Putamen (tissue), 1 donor: ENCODE measurements around the gene PTBP3.
"Not testable (repeated sequence)": the region's sequence is repeated elsewhere in the genome, so short reads cannot be mapped to it uniquely, and the experiment has no call there.

ENCODE experiments used
- DNase-seq: peaks from one replicate; pipeline ENCODE4 v3.0.0-alpha.2; 2016; ENCODE audit warnings: low spot score

The PTBP3 gene, protein sequence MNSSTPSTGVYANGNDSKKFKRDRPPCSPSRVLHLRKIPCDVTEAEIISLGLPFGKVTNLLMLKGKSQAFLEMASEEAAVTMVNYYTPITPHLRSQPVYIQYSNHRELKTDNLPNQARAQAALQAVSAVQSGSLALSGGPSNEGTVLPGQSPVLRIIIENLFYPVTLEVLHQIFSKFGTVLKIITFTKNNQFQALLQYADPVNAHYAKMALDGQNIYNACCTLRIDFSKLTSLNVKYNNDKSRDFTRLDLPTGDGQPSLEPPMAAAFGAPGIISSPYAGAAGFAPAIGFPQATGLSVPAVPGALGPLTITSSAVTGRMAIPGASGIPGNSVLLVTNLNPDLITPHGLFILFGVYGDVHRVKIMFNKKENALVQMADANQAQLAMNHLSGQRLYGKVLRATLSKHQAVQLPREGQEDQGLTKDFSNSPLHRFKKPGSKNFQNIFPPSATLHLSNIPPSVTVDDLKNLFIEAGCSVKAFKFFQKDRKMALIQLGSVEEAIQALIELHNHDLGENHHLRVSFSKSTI

DNA sequence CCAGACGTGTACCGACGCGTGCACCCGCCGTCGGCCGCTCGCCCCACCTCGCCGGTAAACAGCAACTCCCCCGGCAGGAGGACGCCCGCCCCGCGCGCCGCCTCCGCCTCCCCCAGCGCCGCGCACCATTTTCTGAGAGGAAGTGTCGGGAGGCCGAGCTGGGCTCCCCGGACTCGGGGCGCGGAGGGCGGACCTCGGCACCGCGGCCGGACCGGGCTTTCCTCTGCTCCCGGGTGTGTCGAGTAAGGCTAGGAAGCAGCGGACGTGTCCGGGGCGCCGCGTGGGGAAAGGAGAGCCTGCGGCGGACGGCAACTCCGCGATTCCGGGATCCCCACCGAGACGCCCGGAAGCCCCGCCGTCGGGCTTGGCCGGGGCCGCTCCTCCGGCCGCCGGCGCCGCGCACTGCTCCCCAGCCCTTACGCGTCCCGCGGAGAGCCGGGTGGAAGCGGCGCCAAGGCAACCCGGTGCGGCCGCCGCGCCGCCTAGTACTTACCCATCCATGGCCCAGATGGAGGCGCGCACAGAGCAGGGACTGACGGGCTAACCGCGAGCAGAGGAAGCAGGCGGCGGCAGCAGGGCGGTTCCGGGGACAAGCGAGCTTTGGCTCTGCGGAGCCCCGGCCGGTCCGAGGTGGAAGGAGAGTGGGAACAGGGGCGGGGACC, at the start of gene PTBP3:
PTBP3 (minus strand) TSS at position 643 of the 662 bp plus-strand sequence. CDS start 35,754 bp downstream, outside the sequence.
- DNase-seq: peak; percentile 42

DNA sequence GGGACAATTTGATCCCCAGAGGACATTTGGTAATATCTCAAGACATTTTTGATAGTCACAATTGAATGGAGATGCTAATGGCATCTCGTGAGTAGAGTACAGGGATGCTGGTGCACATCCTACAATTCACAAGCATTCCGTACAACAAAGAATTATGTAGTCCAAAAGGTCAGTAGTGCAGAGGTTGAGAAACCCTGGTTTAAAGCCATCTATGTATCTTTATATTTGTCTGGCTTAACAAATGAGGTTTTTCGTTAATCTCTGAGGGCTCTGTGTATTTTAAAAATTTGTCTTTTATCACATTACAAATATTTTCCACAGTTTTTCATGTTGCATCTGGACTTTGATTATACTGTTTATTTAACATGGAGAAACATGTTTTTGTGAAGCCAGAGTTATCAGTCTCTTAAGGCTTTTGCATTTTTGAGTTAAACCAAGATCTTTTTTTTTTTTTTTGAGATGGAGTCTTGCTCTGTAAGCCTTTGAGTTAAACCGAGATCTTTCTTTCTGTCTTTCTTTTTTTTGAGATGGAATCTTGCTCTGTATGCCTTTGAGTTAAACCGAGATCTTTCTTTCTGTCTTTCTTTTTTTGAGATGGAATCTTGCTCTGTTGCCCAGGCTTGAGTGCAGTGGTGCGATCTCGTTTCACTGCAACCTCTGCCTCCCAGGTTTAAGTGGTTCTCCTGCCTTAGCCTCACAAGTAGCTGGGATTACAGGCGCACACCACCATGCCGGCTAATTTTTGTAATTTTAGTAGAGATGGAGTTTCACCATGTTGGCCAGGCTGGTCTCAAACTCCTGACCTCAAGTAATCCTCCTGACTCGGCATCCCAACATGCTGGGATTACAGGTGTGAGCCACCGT, 49.3 kb upstream of the PTBP3 start:
- no peak for DNase-seq

DNA sequence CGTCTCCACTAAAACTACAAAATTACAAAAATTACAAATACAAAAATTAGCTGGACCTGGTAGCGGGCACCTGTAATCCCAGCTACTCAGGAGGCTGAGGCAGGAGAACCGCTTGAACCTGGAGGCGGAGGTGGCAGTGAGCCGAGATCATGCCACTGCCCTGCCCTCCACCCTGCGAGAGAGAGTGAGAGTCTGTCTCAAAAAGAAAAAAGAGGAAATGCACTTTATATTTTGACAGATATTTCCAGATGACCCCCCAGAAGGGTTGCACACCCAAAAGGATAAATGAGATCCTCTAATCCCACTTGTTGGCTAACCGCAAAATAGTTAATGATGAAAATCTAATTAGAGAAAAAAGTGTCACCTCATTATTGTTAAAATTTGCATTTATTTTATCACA, 48.6 kb upstream of the PTBP3 start:
- no peak for DNase-seq

DNA sequence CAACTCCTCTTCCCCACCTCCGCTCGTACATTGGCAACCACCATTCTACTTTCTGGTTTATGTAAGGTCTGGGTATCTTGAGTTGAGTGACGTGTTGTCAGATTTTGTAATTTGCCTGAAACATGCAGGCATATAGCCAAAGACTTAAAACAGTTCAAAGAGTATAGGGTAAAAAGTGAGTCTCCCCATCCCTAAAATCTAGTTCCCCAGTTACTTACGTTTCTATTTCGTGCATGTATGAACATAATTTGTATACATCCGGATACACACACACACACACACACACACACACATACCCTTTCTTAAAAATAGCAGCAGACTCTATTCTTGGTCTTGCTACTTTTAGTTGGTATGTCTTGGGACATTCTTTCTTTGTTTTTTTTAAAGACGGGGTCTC, 47.4 kb upstream of the PTBP3 start:
- DNase-seq: peak; percentile 50

DNA sequence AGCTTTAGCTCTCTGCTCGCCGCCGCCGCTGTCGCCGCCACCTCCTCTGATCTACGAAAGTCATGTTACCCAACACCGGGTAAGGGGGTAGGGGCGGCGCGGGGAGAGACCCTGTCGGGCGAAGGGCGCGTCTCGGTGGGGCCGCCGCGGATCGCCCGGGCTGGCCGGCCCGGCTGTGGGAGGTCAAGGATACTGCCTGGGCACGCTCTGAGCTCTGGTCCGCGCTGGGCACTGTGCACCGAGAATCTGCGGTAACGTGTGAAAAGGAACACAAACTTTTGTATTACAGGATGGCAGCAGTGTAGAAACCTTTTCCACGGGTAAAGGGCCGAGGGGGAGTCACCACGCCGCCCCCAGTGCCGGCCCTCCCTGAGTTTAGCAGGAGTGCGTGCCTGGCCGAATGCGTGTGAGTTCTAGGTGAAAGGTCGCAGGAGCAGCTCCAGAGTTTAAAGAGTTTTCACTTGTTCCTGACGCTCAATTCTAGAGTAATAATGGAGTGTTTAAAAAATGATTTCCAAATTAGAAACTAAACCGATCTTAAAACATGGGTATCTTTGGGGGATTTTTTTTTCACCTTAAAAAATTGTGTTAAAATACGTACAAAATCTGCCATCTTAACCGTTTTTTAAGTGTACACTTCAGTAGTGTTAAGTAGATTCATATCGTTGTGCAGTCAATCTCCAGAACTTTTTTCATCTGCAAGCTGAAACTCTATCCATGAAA, 46.8 kb upstream of the PTBP3 start, which contains the start of gene HSDL2:
HSDL2 (plus strand) TSS at position 7 of the 723 bp plus-strand sequence; CDS start at position 63, 56 bp downstream.
- DNase-seq: no peak

DNA sequence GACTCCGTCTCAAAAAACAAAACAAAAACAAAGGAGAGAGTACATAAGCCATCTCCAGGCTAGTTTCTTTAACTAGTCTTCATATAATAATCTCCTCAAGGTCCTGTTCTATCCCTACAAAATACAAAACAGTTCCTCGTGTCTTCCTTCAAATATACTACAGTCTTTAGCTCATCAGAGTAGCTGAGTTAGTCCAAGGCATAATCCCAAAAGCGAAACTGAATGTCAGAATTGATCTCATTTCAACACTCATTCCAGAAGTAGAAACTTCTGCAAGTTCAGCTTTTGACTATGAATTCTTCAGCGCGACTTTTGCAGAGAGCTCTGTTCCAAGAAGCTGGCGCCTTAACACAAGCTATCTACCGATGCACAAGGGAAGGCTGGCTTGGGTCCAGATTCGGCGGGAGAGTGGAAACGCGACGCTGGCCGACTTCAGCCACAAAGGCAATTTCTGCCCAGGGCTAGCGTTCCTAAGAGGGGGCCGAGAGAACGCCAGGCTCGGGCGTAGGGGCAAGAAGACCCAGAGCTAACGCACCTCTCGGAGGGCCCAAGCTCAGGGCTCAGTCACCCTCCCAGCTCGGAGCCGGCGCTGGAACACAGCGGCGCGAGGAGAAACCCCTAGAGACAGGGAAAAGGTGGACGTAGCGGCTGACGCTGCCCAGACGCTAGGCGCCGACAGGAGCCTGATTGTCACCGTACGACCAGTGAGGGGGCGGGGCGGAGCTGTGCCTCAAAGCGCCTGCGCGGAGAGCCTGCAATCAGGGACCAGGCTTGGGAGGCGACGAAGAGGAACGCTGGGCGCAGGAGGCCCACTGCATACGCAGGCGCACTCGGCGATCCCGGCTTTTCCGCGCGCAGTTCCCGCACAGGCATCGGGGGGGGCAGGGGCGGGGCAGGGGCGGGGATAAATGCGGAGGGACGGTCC, 46.0 kb upstream of the PTBP3 start:
- DNase-seq: peak; percentile 97

DNA sequence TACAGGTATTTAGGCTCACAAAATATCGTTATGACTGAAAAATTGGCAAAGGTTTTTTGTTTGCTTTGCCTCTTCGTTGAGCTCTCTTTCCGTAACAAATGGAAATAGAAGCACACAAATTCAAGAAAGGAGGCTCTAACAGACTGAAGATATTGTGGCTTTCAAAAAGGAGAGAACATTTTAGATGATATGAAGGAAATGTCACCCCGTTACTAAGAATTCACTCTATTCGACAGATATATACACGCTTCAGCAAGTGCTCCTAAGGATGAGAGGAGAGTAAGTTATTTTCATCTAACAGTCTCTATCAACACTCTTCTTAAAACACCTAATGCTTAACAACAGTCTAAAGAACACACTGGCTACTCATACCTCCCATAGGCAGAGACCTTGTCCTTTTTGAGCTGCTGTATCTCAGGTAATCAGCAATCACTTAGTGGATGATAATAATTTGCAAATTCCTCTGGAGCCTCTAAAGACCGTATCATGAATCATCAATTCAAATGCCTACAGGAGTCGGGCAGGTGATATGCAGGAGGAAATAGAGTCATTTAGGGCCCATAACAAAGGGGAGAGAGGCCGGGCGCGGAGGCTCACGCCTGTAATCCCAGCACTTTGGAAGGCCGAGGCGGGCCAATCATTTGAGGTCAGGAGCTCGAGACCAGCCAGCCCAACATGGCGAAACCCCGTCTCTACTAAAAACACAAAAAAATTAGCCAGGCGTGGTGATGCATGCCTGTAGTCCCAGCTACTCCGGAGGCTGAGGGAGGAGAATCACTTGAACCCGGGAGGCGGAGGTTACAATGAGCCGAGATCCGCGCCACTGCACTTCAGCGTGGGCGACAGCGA, 45.1 kb upstream of the PTBP3 start:
- no peak for DNase-seq

DNA sequence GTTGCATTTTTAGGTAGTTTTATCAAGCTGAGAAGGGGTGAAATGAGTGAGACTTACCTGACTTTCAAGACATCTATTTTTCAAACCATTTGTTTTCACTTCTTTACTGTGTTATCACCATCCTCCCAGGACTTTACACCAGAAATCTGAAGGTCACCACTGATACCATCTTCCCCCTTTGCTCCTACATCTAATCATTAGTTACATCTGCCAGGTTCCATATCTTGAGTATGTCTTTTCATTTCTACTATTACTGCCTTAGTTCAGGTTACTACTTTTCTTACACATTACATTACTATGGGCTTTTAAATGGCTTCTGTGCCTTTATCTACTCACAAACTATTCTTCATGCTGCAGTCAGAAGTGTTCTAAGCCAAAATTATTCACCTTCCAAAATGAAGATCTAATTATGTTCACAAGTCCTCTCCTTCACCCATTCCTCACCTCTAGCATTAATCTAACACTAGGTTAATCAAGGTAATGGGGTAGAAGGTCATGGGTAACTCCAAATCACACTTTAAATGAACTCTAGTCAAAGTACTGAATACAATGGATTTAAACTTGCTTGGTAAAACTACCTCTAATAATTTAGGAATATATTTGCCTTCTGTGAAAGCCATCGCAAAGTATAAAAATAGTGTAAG, 44.4 kb upstream of the PTBP3 start:
- no peak for DNase-seq

DNA sequence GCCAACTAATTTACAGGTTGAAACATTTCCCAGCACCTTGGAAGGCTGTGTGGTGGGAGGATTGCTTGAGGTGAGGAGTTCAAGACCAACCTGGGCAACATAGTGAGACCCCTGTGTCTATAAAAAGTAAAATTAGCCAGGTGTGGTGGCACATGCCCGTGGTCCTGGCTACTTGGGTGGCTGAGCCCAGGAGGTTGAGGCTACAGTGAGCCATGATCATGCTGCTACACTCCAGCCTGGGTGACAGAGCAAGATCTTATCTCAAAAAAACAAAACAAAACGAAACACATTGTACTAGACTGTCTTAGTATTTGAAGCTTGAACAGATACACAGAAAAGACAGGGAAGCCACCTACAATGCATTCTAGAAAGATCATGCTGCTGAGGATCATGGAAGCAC, 43.7 kb upstream of the PTBP3 start:
- DNase-seq: no peak

DNA sequence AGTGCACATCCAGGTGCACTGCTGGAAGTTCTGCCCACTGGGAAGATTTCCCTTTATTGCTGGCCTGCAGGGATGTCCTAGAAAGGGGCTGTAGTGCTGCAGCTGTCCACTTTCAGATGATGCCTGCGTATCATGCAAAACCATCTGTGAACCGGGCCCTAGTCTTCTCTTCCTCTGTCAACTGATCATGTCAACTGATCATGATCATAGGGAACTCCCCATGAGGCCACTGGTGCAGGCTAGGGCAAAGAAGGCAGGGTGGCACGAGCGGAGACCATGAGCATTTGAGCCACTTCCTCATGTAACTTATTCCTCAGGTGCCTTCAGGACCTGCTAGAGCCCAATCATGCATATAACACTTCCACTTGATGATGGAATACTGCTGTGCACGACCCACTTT, 41.9 kb upstream of the PTBP3 start:
- no peak for DNase-seq

DNA sequence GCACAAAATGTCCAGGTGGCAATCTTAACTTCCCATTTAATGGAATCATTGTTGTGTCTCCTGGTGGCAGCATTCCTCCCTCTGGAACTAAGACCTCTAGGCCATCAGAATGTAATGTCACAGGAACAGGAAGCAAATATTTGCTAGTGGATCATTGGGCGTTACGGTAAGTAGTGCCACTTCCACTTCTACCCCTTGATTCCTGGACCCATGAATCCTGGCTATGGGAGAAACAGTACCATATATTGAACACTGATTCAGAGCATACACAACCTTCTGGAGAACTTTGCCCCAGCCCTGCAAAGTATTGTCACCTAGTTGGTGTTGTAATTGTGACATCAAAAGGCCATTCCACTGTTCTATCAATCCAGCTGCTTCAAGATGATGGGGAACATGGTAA, 40.8 kb upstream of the PTBP3 start:
- DNase-seq: not testable (repeated sequence)

DNA sequence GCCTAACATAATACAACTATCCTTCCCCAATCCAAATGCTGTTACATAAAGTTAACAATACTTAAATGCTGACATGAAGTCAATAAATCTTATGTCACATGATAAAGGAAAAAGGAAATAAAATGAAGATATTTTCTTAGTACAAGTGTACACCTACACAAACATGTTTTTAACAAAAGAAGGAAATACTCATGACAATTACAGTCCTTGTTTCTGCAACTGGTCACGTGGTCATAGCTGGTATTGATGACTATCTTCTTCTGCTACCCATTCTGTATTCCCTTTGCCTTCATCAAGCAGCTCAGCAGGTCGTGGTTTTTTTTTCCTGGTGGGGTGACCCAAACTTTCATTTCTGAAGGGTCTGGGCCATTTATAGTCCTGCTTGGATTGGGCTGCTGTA, 40.2 kb upstream of the PTBP3 start:
- DNase-seq: not testable (repeated sequence)

DNA sequence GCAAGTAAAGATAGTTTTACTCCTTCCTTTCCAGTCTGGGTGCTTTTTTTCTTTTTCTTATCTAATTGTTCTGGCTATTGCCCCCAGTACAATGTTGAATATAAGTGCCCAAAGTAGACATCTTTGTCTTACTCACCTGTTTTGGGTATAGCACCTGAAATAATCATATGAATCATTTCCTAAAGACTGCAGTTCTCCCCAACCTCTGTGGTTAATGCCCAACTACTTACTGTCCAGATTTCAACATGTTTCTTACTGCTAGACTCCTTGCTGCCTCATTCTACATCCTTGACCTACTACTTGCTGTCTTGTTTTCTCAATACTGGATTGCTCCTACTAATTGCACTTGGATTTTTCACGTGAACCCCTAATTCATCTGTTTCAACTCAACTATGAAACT, 37.6 kb upstream of the PTBP3 start:
- DNase-seq: no peak

DNA sequence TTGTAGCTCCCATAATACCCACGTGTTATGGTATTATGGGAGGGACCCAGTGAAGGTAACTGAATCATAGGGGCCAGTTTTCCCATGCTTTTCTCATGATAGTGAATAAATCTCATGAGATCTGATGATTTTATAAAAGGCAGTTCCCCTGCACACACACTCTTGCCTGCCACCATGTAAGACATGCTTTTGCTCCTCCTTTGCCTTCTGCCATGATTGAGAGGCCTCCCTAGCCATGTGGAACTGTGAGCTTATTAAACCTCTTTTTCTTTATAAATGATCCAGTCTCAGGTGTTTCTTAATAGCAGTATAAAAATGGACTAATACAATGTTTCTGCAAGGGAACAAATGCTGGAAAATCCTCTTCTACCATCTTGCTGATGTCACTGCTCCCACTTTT, 36.4 kb upstream of the PTBP3 start:
- no peak for DNase-seq

DNA sequence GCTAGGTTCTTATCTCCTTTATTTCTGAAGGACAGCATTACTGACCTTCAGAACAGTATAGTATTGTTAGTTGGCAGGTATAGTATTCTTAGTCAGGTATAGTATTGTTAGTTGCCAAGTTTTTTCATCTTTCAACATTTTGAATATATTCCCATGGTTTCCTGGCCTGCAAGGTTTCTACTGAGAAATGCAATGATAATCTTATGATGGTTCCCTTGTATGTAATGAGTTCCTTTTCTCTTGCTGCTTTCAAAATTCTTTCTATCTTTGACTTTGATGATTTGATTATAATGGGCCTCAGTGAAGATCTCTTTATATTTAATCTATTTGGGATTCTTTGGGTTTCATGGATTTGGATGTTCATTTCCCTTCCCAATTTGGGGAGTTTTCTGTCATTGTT, 34.0 kb upstream of the PTBP3 start:
- no peak for DNase-seq

DNA sequence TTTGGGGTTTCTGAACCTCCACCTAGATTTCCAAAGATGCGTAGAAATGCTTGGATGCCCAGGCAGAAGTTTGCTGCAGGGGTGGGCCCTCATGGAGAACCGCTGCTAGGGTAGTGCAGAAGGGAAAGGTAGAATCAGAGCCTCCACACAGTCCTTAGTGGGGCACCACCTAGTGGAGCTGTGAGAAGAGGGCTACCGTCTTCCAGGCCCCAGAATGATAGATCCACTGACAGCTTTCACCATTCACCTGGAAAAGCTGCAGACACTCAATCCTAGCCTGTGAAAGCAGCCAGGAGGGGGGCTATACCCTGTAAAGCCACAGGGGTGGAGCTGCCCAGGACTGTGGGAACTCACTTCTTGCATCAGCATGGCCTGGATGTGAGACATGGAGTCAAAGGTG, 33.2 kb upstream of the PTBP3 start:
- no peak for DNase-seq

DNA sequence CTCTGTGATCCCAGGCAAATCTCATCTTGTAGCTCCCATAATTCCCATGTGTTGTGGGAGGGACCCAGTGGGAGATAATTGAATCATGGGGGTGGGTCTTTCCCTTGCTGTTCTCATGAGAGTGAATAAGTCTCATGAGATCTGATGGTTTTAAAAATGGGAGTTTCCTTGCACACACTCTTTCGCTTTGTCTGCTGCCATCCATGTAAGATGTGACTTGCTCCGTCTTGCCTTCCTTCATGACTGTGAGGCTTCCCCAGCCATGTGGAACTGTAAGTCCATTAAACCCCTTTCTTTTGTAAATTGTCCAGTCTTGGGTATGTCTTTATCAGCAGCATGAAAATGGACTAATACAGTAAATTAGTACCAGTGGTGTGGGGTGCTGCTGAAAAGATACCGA, 31.8 kb upstream of the PTBP3 start:
- DNase-seq: not testable (repeated sequence)

DNA sequence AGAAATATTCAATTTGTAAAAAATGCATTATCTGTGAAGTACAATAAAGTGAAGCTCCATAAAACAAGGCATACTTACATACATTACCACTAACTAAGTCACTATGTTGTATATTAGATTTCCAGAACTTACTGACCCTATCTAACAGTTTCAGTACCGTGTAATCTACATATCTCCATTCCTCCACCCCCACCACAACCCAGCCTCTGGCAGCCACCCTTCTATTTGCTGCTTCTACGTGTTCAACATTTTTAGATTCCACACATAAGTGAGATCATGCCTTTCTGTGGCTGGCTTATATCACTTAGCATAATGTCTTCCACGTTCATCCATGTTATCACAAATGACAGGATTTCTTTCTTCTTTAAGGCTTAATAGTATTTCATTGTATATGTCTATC, 31.3 kb upstream of the PTBP3 start:
- no peak for DNase-seq

DNA sequence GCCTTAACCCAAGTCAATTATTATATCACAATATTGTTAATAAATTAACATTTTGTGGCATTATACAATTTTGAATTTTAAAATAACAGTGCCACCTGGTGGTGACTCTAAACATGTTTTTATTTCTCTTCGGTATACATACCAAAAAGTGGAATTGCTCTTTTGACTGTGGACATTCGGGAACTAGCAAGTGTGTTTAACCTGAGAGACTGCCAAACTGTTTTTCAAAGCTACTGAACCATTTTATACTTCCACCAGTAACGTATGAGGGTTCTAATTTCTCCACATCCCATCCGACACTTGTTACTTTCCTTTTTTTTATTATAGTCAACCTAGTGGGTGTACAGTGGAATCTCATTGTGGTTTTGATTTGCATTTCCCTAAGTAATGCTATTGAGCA, 28.2 kb upstream of the PTBP3 start:
- peak; percentile 27 for DNase-seq
